Measurements from ENCODE around the gene TMPRSS7. TPM values are rescaled to one million over a fixed set of nuclear protein-coding genes. Genes with fewer than 3 reads are reported as not detected.

TMPRSS7 gene
- total RNA-seq, 2 experiments from 2014 or later: not detected

DNA sequence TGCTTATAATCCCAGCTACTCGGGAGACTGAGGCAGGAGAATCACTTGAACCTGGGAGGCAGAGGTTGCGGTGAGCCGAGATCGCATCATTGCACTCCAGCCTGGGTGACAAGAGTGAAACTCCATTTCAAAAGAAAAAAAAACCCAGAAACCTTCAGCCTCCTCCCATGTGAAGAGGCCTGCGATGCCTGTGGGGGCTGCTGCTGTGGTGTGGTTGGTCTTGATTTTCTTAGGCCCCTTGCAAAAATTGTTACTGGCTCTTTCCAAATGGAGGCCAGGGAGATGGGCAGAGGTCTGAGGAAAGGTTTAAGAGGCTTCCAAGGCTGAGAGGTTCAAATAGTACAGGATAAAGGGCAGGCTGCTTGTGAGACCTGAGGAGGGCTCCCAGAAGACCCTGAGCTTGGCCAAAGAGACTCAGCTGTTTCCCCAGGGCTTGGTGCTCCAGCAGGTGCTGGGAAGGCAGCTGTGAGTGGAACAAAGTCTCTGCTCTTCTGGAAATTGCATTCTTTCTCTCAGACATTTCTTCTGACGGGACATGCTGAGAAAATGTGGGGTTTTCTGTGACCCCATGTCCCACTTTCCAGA, 80.1 kb downstream of the TMPRSS7 start:
- no peaks in the 10 kb centered on the region for H3K36me3 Mint-ChIP-seq (ENCODE audit: low read depth)
- CTCF ChIA-PET: interaction anchor here (0.6 to 1.2 kb wide), 5 partner anchors 11 to 218 kb away, joined by 3 to 5 read pairs (median 3); partner anchors contain the start of gene CD200
- intact Hi-C loops (cut with micrococcal nuclease): no loop called here
- no peaks in the 10 kb centered on the region for H3K27me3 Mint-ChIP-seq (ENCODE audit: low read depth)
- H3K27ac Mint-ChIP-seq: no peak overlapping the region
- peaks cover 31% of the 10 kb centered on the region for H3K4me1 Mint-ChIP-seq (ENCODE audit: low read depth)
- H3K4me3 Mint-ChIP-seq: no peak overlapping the region
- no peaks in the 10 kb centered on the region for H3K9me3 Mint-ChIP-seq
- DNase-seq: no peak

DNA sequence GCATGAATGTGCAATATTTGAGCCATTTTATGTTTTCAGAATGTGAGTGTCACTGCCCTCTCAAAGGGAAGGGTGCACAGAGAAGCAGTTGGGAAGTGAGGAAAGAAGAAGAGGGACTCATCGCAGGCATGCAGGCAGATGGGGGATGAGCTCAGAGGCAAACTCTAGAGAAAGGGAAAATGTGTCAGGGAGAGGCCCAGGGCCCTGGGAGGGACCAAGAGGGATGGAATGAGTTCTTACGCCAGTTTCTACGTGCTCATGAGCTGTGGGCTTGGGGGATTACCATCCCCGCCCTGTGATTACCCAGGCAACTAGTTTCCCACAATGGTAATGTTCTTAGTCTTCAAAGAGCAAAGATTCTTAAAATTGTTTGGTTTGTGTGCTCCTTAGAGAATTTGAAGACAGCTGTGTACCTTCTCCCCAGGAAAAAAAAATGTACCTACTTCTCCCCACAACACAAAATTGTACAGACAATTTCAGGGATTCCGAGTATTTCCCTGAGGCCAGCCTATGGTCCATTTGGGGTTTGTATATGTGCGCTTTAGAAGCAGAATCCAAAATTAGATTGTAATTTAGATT, 80.7 kb downstream of the TMPRSS7 start:
- Mint-ChIP-seq H3K9me3 (no peaks in the 10 kb centered on the region), H3K4me3 (no peak overlapping the region), H3K36me3 (ENCODE audit: low read depth) (peaks cover 1% of the 10 kb centered on the region), H3K27ac (no peak overlapping the region), H3K27me3 (ENCODE audit: low read depth) (no peaks in the 10 kb centered on the region), H3K4me1 (ENCODE audit: low read depth) (peaks cover 37% of the 10 kb centered on the region)
- intact Hi-C loops (cut with micrococcal nuclease): no loop called here
- CTCF ChIA-PET: interaction anchor here (1.1 kb wide), 2 partner anchors 10 to 22 kb away, joined by 4 to 5 read pairs; no protein-coding TSS in a partner anchor
- peak; percentile 42 for DNase-seq

DNA sequence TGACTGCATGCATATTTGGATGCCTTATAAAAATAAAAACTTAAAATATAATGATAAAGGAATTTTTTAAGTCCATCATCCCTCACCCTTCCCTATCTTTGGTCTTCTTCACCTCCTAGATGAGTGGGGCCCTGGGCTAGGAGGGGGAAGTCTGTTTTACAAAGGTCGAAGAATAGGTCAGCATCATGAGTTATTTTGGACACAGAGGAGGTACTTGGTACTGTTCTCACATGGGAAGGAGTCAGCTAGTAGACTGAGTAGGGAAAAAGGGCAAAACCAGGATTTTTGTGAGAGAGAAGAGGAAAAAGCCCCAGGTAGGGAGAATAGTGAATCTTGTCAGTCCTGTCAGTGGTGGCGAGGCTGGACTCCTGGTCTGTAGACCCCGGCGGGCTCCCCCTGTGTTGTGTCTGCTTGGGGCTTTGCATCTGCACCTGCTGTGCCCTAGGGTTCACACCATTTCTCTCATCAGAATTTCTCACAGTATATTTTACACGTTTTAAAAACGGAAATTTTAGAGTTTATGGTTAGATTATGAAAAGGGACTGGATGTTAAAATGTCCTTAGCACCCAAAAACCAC, 81.4 kb downstream of the TMPRSS7 start:
- CTCF ChIA-PET: interaction anchor here (1.1 kb wide), 2 partner anchors 10 to 21 kb away, joined by 4 to 5 read pairs; no protein-coding TSS in a partner anchor
- peaks cover 41% of the 10 kb centered on the region for H3K4me1 Mint-ChIP-seq (ENCODE audit: low read depth)
- DNase-seq: no peak
- no peak overlapping the region for H3K27ac Mint-ChIP-seq
- intact Hi-C loops (cut with micrococcal nuclease): no loop called here
- H3K9me3 Mint-ChIP-seq: no peaks in the 10 kb centered on the region
- no peaks in the 10 kb centered on the region for H3K27me3 Mint-ChIP-seq (ENCODE audit: low read depth)
- peaks cover 1% of the 10 kb centered on the region for H3K36me3 Mint-ChIP-seq (ENCODE audit: low read depth)
- no peak overlapping the region for H3K4me3 Mint-ChIP-seq

DNA sequence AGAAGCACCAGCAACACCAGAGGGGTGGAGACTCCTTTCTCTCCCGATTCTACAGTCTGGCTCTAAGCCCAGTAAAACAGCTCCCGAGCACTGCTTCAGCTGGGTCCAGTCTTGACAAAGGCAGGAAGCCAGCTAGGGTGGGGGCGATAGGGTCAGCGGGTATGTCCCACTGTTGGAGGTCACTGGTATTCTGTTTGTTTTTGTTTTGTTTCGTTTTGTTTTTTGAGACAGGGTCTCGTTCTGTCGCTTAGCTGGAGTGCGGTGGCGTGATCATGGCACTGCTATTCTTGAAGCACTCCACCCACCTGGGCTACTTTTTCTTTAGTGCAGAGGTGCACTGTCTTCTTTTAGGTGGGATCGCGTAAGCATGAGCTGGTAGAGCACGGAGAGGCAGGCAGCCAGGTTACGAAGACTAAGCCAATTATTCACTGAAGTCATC, 82.2 kb downstream of the TMPRSS7 start:
- no peak overlapping the region for H3K27ac Mint-ChIP-seq
- CTCF ChIA-PET: interaction anchor here (0.5 to 1.8 kb wide), 3 partner anchors 13 to 188 kb away, joined by 3 to 5 read pairs (median 3); no protein-coding TSS in a partner anchor

DNA sequence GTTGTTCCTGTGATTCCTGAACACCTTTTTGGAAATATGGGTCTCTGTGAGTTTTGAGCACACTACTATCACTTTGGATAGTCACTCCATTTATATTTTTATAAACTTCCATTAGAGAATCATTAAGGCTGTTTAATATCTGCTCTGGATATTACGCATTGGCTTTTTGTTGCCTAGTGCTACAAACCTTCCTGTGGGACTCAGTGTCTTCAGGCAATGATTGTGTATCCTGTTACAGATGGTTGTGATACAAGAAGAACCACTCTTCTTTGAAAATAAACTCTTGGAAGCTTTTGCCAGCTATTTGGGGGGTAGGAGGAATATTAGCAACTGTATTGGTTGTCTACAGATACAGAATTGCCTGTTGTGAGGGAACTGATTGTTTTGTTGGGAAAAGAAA, 82.9 kb downstream of the TMPRSS7 start:
- peaks cover 1% of the 10 kb centered on the region for H3K36me3 Mint-ChIP-seq (ENCODE audit: low read depth)
- intact Hi-C loops (cut with micrococcal nuclease): no loop called here
- H3K27me3 Mint-ChIP-seq (ENCODE audit: low read depth): no peaks in the 10 kb centered on the region
- CTCF ChIA-PET: interaction anchor here (0.5 to 1.8 kb wide), 3 partner anchors 12 to 187 kb away, joined by 3 to 5 read pairs (median 3); no protein-coding TSS in a partner anchor
- DNase-seq: no peak
- H3K4me1 Mint-ChIP-seq (ENCODE audit: low read depth): peaks cover 46% of the 10 kb centered on the region
- no peak overlapping the region for H3K4me3 Mint-ChIP-seq
- no peak overlapping the region for H3K27ac Mint-ChIP-seq
- no peaks in the 10 kb centered on the region for H3K9me3 Mint-ChIP-seq

More for the DNA sequence above, 82.2 kb downstream of the TMPRSS7 start:
- intact Hi-C loops (cut with micrococcal nuclease): no loop called here
- Mint-ChIP-seq H3K4me1 (ENCODE audit: low read depth) (peaks cover 46% of the 10 kb centered on the region), H3K4me3 (no peak overlapping the region), H3K9me3 (no peaks in the 10 kb centered on the region), H3K27me3 (ENCODE audit: low read depth) (no peaks in the 10 kb centered on the region), H3K36me3 (ENCODE audit: low read depth) (peaks cover 1% of the 10 kb centered on the region)
- DNase-seq: no peak

DNA sequence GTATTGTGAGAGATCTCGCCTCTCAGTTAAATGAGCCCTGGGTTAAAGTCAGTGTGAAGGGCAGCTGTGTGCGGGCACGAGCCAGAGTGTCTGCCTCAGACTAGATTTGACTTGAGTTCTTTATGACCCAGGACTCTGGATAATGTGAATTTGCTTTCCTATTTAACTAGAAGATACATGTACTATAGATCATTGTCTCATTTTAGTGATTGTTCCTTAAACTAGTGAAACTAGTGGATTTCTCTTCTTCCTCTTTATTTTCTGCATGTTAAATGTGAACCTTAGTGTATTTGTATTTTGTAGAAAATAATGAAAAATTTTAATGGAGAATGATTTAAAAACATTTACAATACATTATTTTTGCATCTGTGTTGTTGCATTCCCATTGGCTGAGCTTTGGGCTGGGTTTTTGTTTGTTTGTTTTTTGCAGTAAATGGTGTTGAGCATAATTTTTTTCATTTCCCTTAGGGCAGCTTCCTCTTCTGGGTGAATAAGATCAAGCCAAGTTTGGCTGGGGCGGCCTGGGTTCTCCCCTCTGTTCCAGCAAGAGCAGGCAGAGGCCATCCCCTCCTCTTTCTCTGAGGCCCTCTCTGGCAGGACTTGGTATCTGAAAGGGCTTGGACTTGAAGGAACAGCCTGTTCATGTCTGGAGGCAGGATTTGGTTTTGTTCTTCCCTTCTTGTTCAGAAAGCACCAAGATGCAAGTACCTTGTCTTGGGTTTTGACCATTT, 83.5 kb downstream of the TMPRSS7 start:
- Mint-ChIP-seq H3K4me3 (no peak overlapping the region), H3K27ac (no peak overlapping the region), H3K9me3 (no peaks in the 10 kb centered on the region), H3K27me3 (ENCODE audit: low read depth) (no peaks in the 10 kb centered on the region), H3K4me1 (ENCODE audit: low read depth) (peaks cover 46% of the 10 kb centered on the region), H3K36me3 (ENCODE audit: low read depth) (peaks cover 7% of the 10 kb centered on the region)
- DNase-seq: no peak
- intact Hi-C loops (cut with micrococcal nuclease): no loop called here
- CTCF ChIA-PET: interaction anchor here (1.0 to 1.8 kb wide), 2 partner anchors 11 to 20 kb away, joined by 3 to 5 read pairs; no protein-coding TSS in a partner anchor

DNA sequence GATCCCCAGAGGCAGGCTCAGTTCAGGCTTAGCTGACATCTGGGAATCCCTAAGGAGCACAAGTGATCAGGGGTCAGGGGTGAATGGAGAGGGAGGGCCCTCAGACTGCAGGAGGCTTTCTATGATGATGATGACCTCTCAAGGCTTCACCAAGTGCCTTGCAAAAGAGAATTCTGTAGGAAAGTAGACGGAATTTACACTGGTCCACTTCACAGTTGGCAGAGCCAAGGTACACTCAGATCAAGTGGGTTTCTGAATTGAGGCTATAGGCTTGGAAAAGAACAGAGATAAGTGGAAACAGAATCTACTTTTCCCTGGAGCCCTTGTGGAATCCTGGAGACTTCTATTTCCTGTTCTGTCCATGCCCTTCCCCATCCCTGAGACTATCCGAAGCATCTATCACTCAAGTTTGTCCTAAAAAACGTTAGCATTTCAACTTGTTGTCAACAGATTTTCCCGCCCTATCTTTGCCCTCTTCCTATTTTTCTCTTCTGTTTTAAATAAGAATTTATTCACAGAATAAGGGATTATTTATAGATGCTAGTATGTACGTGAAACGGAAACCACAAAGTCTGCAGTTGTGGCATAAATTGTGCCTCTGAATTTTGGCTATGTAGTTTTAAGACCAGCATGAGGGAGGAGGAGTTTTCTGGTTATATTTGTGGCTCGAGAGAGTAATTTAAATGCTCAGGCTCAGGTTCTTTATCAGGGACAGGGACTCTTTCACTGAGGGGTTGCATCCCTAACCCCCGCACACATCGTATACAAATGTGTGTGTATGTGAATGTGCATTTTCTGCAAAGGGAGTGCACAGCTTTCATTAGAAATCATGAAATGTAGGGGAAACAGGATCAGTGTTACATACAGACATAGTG, 85.7 kb downstream of the TMPRSS7 start:
- H3K27ac Mint-ChIP-seq: no peak overlapping the region
- H3K27me3 Mint-ChIP-seq (ENCODE audit: low read depth): no peaks in the 10 kb centered on the region
- peaks cover 19% of the 10 kb centered on the region for H3K36me3 Mint-ChIP-seq (ENCODE audit: low read depth)
- intact Hi-C loops (cut with micrococcal nuclease): no loop called here
- CTCF ChIA-PET: interaction anchor here (1.2 to 1.5 kb wide), 2 partner anchors 7 to 9 kb away, joined by 3 to 7 read pairs; no protein-coding TSS in a partner anchor
- no peaks in the 10 kb centered on the region for H3K9me3 Mint-ChIP-seq
- H3K4me1 Mint-ChIP-seq (ENCODE audit: low read depth): peaks cover 34% of the 10 kb centered on the region
- DNase-seq: no peak
- H3K4me3 Mint-ChIP-seq: peak overlapping the region; percentile 0

DNA sequence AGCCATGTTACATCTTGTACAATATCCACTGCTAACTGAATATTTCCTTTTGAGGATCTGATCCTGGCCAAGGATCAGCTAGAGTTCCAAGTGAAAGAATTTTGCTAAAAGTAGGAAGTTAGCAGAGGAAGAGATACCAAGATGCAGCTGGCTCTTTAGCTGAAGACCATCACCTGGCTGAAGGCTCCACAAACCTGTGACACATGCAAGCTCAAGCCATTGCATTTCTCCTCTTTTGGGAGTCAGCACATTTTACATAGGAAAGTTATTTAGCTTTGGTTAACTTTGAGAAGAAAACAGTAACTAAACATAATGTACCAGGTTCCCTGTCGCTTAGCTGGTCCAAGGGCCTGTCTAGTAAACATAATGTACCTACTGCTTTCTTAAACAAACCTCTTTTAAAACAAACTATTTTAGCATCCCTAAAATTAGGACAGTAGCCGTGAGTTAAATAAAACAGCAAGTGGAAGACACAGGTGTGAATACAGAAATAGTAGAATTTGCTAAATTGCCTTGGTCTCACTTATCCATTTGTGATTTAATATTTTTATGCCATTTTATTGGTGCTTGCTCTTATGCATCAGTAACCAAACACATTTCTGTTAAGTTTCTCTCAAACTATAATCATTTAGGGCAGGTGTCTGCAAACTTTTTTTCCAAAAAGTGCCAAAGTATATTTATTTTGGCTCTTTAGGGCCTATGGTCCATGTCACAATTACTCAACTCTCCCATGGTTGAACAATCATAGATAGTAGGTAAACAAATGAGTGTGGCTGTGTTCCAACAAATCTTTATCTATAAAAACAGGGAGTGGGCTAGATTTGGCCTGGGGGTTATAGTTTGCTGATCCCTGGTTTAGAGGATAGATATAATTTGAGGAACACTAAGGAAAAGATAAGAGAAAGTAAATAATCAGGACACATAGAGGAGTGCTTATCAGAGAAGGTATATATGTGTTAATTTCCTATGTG, 87.3 kb downstream of the TMPRSS7 start:
- Mint-ChIP-seq H3K27ac (no peak overlapping the region), H3K4me3 (no peak overlapping the region), H3K36me3 (ENCODE audit: low read depth) (peaks cover 21% of the 10 kb centered on the region), H3K9me3 (no peaks in the 10 kb centered on the region), H3K27me3 (ENCODE audit: low read depth) (no peaks in the 10 kb centered on the region), H3K4me1 (ENCODE audit: low read depth) (peaks cover 42% of the 10 kb centered on the region)
- DNase-seq: no peak
- CTCF ChIA-PET: interaction anchor here (0.7 to 1.0 kb wide), 2 partner anchors 10 to 171 kb away, joined by 3 read pairs; partner anchors contain the start of gene SLC9C1
- intact Hi-C loops (cut with micrococcal nuclease): no loop called here

DNA sequence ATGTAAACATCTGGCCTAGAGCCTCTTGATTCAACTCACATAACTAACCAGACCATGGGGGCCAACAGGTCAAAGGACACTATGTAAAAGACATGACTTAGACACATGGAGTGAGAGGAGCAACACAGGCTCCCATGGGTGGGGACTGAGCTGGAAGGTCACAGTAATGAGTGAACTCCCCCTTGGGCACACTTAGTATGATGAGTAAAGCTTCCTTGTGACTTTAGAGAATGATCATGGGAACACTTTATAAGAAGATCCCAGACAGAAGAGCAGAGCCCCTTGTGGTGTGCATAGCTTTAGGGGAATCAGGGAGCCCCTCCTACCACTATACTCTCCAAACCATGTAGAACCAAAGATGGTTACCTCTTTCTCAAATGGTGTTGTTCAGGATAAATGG, 88.3 kb downstream of the TMPRSS7 start:
- H3K4me1 Mint-ChIP-seq (ENCODE audit: low read depth): peaks cover 52% of the 10 kb centered on the region
- H3K4me3 Mint-ChIP-seq: no peak overlapping the region
- no peak for DNase-seq
- CTCF ChIA-PET: interaction anchor here (3.7 kb wide), 1 partner anchor 12 kb away, joined by 19 read pairs; no protein-coding TSS in a partner anchor
- no peak overlapping the region for H3K27ac Mint-ChIP-seq
- no peaks in the 10 kb centered on the region for H3K9me3 Mint-ChIP-seq
- H3K27me3 Mint-ChIP-seq (ENCODE audit: low read depth): no peaks in the 10 kb centered on the region
- H3K36me3 Mint-ChIP-seq (ENCODE audit: low read depth): peaks cover 21% of the 10 kb centered on the region
- intact Hi-C loops (cut with micrococcal nuclease): no loop called here

DNA sequence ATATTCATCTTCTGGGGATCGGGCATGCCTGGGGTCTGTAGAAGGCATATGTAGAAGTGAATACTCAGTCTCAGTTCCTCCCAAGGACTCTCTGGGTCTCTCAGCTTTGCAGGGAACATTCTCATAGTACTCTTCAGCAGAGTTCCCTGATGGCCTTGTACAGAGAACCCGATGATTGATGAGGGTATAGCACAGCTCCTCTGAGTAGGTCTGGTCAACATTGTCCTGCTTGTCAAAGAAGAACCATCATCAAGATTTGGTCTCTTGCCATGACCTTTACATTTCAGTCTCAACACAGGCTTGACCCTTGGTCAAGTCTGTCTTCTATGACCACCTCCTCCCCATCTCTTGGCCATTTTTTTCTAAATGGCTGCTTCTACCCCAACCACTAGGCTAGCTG, 89.0 kb downstream of the TMPRSS7 start:
- H3K9me3 Mint-ChIP-seq: no peaks in the 10 kb centered on the region
- no peak overlapping the region for H3K27ac Mint-ChIP-seq
- no peak for DNase-seq
- intact Hi-C loops (cut with micrococcal nuclease): no loop called here
- CTCF ChIA-PET: interaction anchor here (1.6 to 3.7 kb wide), 2 partner anchors 12 to 14 kb away, joined by 4 to 19 read pairs; no protein-coding TSS in a partner anchor
- H3K36me3 Mint-ChIP-seq (ENCODE audit: low read depth): peaks cover 21% of the 10 kb centered on the region
- no peaks in the 10 kb centered on the region for H3K27me3 Mint-ChIP-seq (ENCODE audit: low read depth)
- peaks cover 54% of the 10 kb centered on the region for H3K4me1 Mint-ChIP-seq (ENCODE audit: low read depth)
- H3K4me3 Mint-ChIP-seq: no peak overlapping the region

All from activated naive CD4-positive, alpha-beta T cell treated with anti-CD3 and anti-CD28 coated beads for 36 hours (primary cell).